NCI-H1105 treated with DMSO at 0.1 percent for 48 hours (cell line): ENCODE results near the gene BOD1.
A peak's percentile ranks its signal among the peaks of the same experiment; 100 is the strongest.

Experiments used
- DNase-seq: peaks from one replicate; lab custom pipeline; 2025; lab: John Stamatoyannopoulos, UW

BOD1 gene

GRCh38 chr5:173640156-173640804, 23.8 kb upstream of the BOD1 start:
- DNase-seq = no peak

- DNase-seq = no peak
Observed at GRCh38 chr5:173638126-173639040, 21.9 kb upstream of the BOD1 start.

- DNase-seq = no peak
Observed at GRCh38 chr5:173637340-173637739, 20.9 kb upstream of the BOD1 start.

- no peak for DNase-seq
Observed at GRCh38 chr5:173634465-173634983, 18.1 kb upstream of the BOD1 start.

GRCh38 chr5:173633304-173633703, 16.9 kb upstream of the BOD1 start:
- no peak for DNase-seq

- no peak for DNase-seq
Observed at GRCh38 chr5:173631478-173631877, 15.0 kb upstream of the BOD1 start.

GRCh38 chr5:173630724-173631365, 14.4 kb upstream of the BOD1 start:
- DNase-seq = no peak

- no peak for DNase-seq
Observed at GRCh38 chr5:173629628-173630027, 13.2 kb upstream of the BOD1 start.

- no peak for DNase-seq
Observed at GRCh38 chr5:173628501-173628900, 12.1 kb upstream of the BOD1 start.

- no peak for DNase-seq
Observed at GRCh38 chr5:173627860-173628392, 11.5 kb upstream of the BOD1 start.

- no peak for DNase-seq
Observed at GRCh38 chr5:173627271-173627670, 10.8 kb upstream of the BOD1 start.

GRCh38 chr5:173626505-173626820, 10.0 kb upstream of the BOD1 start:
- no peak for DNase-seq

GRCh38 chr5:173625673-173626504, 9.4 kb upstream of the BOD1 start:
- DNase-seq = no peak

- DNase-seq = no peak
Observed at GRCh38 chr5:173625261-173625660, 8.8 kb upstream of the BOD1 start.

- DNase-seq = no peak
Observed at GRCh38 chr5:173624282-173624681, 7.8 kb upstream of the BOD1 start.

GRCh38 chr5:173623789-173624188, 7.3 kb upstream of the BOD1 start:
- no peak for DNase-seq

- DNase-seq = no peak
Observed at GRCh38 chr5:173623296-173623771, 6.9 kb upstream of the BOD1 start.

GRCh38 chr5:173622183-173623047, 6.0 kb upstream of the BOD1 start:
- DNase-seq = no peak

GRCh38 chr5:173620784-173621183, 4.3 kb upstream of the BOD1 start:
- no peak for DNase-seq

- DNase-seq = peak; percentile 35
Observed at GRCh38 chr5:173618927-173619519, 2.6 kb upstream of the BOD1 start.
